ENCODE data around the gene BANF1.
A peak's percentile ranks its signal among the peaks of the same experiment; 100 is the strongest.

The BANF1 gene, protein sequence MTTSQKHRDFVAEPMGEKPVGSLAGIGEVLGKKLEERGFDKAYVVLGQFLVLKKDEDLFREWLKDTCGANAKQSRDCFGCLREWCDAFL

DNA sequence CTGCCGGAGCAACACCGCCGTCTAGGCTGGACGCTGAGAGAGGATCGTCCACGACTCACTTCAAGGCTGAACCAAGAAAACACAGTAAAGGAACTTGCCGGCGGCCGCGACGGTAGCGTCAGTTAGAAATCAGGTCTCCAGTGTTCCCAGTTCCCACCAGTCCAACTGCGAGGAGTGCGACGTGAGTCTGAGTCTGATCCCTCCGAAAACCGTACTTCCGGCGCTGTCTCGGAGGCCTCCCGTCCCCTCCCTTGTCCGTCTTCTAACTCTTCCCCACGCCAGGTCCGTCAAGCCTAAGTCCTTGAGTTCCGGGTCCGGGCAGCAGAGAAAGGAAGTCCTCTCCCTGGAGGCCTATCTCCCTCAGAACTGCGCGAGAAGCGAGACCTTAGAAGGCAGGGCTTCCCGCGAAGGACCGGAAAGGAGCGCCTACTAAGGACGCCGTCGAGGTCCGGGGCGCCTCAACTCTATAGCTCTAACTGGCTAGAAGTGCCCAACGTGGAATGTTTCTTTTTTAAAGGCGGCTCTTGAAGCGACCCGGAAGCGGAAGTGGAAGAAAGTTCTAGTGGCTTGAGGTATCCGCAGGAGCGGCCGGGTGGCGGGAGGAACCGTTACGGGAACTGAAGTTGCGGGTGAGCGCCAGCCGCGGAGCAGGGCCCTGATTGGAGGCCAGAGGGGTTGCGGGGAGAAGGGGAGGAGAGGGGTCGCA lies at the start of gene BANF1, which contains the start of gene EIF1AD:
TSS of gene BANF1 (plus strand) at position 562 of the 706 bp plus-strand sequence. CDS start 748 bp downstream, outside the sequence.
TSS of gene EIF1AD (minus strand) at position 216 of the 706 bp plus-strand sequence. CDS start 1,768 bp downstream, outside the sequence.
- peak; percentile 95 for DNase-seq

DNA sequence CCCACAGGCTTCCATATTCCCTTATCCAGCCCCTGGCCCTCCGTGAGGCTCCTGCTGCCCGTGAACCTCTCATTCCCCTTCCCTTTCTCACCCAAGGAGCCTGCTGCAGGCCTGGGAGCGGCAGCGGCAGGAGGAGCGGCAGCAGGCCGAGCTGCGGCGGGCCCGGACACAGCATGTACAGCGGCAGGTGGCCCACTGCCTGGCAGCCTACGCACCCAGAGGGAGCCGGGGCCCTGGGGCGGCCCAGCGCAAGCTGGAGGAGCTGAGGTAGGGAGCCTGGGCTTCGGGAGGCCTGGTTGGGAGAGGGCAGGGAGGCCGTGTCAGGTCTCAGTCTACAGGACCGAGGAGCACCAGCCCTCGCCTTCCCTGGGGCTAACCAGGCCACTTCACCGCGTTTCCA lies 48.8 kb upstream of the BANF1 start:
- DNase-seq: no peak
- in situ Hi-C loops (cut with HindIII; ENCODE audit: low pct_ligation_motif_present, low pct_unique_long_range_greater_than_20kb, low sequenced_read_pairs): no loop called here

More for the DNA sequence above, at the start of gene BANF1, which contains the start of gene EIF1AD:
- in situ Hi-C loops (cut with HindIII; ENCODE audit: low pct_ligation_motif_present, low pct_unique_long_range_greater_than_20kb, low sequenced_read_pairs): no loop called here

DNA sequence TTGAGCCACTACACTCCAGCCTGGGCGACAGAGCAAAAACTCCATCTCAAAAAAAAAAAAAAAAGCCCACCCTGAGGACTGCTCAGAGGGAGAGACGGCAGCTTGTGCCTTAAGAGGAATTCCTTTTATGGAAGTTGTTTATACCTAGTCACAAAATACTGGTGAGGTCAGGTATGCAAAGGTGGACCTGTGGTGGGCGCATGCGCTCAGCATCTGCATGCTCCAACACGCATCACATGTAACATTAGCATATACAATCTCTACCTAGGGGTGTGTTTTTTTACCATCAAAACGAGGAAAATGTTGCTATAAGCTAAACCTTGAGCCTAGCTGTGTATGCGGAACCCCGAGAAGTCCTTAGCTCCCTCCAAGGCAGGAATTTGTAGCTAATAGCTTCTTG lies 47.5 kb upstream of the BANF1 start:
- in situ Hi-C loops (cut with HindIII; ENCODE audit: low pct_ligation_motif_present, low pct_unique_long_range_greater_than_20kb, low sequenced_read_pairs): no loop called here
- no peak for DNase-seq

DNA sequence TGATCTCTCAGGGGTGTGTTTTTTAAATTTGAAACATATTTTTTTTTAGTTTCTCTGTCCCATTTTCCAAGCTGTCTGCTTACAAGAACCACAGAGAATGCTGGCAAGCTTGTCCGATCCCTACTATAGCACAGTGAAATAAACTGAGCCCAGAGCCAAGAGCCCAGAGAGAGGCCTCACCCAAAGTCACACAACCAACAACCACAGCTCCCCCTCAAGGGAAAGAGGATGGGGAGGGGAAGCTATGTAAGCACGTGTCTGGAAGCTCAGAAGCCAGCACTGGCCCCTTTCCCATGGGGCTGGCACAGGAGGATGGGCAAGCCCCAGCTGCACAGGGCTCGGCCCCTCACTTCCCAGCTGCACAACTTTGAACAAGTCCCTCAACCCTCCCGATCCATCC lies 44.0 kb upstream of the BANF1 start:
- in situ Hi-C loops (cut with HindIII; ENCODE audit: low pct_ligation_motif_present, low pct_unique_long_range_greater_than_20kb, low sequenced_read_pairs): no loop called here
- DNase-seq: no peak

DNA sequence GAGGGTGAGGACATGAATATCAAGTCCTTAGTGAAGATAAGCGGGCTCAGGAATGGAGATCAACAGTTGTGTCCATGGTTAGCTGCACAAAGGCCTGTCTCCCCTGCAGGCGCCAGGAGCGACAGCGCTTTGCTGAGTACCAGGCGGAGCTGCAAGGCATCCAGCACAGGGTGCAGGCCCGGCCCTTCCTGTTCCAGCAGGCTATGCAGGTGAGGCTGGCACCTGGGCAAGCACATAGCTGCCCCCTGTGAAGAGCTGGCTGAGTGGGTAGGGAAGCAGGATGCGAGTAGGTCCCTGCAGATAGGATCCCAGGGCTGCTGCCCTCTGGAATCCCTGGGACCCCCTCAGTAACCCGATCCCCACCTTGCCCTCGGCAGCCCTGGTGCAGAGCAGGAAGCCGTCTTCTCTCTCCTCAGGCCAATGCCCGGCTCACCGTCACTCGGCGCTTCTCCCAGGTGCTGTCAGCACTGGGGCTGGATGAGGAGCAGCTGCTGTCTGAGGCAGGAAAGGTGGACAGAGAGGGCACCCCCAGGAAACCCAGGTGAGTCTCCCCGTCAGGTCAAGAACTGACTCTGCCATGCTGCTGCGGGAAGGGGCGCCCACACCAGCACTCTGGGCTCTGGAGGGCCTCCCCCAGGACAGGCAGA lies 43.4 kb upstream of the BANF1 start:
- in situ Hi-C loops (cut with HindIII; ENCODE audit: low pct_ligation_motif_present, low pct_unique_long_range_greater_than_20kb, low sequenced_read_pairs): no loop called here
- DNase-seq: no peak

DNA sequence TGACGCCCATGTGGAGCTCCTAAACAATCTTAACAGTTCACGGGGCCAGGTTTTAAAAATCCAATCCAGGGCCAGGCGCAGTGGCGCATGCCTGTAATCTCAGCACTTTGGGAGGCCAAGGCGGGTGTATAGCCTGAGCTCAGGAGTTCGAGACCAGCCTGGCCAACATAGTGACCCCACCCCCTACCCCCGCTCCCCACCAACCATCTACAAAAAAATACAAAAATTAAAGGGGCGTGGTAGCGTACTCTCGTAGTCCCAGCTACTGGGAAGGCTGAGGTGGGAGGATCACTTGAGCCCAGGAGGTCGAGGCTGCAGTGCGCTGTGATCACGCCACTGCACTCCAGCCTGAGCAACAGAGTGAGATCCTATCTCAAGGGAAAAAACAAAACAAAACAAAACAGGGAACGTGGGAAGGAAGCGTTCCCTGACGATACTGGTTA lies 41.5 kb upstream of the BANF1 start:
- no peak for DNase-seq
- in situ Hi-C loops (cut with HindIII; ENCODE audit: low pct_ligation_motif_present, low pct_unique_long_range_greater_than_20kb, low sequenced_read_pairs): no loop called here

DNA sequence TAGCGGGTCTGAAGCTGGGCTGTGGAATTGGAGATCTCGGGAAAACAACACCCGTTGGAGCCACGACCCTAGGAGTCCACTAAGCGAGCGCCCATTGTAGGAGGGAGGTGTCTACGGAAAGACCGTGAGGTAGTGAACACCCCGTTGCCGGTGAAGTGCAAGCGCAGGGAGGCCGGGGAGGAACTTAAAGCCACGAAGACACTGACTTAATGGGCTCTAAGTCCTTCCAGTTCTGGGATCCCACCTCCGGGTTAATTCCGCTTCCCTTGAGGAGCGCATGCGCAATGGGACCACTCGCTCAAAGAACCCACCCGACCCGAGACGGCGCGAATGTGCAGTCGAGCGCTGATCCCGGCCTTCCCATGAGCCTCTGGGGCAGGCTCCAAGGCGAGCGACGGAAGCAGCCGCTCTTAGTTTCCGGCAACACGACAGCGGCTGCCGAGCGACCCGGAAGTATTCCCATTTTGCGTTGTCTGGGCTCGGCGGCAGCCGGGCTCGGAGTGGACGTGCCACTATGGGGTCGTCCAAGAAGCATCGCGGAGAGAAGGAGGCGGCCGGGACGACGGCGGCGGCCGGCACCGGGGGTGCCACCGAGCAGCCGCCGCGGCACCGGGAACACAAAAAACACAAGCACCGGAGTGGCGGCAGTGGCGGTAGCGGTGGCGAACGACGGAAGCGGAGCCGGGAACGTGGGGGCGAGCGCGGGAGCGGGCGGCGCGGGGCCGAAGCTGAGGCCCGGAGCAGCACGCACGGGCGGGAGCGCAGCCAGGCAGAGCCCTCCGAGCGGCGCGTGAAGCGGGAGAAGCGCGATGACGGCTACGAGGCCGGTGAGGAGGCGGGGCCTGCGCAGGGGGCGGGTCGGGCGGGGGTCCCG lies 40.8 kb upstream of the BANF1 start, which contains the start of gene SART1:
TSS of gene SART1 (plus strand) at position 468 of the 874 bp plus-strand sequence. CDS start at position 515, 47 bp downstream.
- in situ Hi-C loops (cut with HindIII; ENCODE audit: low pct_ligation_motif_present, low pct_unique_long_range_greater_than_20kb, low sequenced_read_pairs): no loop called here
- peak; percentile 94 for DNase-seq

DNA sequence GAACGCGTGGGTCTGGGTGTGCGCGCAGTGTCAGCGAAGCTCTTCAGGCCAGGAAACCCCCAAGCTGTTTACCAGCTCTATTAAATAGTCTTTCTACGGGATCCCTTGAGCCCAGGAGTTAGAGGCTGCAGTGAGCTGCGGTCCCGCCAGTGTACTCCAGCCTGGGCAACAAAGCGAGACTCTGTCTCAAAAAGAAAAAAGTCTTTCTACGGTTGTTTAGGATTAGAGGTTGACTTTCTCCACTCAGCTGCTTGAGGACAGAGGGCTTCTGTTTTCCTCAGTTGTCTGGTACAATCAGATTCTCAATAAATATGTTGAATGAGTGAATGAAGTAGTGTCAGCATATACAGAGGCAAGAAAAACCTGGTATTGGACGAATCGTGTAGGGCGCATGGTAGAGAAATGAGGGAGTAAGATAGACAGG lies 40.1 kb upstream of the BANF1 start:
- in situ Hi-C loops (cut with HindIII; ENCODE audit: low pct_ligation_motif_present, low pct_unique_long_range_greater_than_20kb, low sequenced_read_pairs): no loop called here
- DNase-seq: no peak

DNA sequence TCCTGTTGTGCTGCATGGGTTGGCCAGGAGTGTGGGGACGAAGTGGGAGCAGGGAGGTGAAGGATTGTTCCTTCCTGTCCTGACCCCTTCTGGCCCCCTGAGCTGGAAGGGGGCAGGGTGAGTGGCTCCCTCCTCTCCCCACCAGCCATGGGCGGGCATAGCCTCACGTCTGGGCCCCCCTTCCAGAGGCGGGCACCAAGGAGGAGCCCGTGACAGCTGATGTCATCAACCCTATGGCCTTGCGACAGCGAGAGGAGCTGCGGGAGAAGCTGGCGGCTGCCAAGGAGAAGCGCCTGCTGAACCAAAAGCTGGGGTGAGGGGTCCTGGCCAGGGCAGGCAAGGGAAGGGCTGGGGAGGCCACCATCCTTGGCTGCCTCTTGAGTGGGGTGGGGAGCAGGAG lies 37.4 kb upstream of the BANF1 start:
- in situ Hi-C loops (cut with HindIII; ENCODE audit: low pct_ligation_motif_present, low pct_unique_long_range_greater_than_20kb, low sequenced_read_pairs): no loop called here
- DNase-seq: no peak

DNA sequence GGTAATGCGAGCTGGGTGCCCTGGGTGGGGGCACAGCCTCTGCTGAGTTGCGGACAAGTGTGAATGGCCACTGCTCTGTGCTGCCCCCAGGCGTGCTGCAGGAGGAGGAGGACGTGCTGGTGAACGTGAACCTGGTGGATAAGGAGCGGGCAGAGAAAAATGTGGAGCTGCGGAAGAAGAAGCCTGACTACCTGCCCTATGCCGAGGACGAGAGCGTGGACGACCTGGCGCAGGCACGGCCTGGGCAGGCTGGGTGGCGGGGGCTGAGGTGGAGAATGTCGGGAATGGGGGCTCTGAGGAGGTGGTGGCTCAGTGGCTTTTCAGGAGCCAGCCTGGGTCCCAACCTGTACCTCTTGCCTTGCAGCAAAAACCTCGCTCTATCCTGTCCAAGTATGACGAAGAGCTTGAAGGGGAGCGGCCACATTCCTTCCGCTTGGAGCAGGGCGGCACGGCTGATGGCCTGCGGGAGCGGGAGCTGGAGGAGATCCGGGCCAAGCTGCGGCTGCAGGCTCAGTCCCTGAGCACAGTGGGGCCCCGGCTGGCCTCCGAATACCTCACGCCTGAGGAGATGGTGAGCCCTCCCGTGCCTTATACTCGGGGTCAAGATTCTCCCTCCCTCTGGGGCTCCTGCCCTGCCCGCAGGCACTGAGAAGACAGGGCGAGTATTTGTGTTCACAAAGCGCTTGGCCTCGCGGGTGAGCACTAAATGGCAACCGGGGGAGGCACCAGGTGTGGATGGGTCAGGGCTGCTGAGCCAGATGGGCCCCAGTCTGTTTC lies 36.1 kb upstream of the BANF1 start:
- in situ Hi-C loops (cut with HindIII; ENCODE audit: low pct_ligation_motif_present, low pct_unique_long_range_greater_than_20kb, low sequenced_read_pairs): no loop called here
- no peak for DNase-seq

DNA sequence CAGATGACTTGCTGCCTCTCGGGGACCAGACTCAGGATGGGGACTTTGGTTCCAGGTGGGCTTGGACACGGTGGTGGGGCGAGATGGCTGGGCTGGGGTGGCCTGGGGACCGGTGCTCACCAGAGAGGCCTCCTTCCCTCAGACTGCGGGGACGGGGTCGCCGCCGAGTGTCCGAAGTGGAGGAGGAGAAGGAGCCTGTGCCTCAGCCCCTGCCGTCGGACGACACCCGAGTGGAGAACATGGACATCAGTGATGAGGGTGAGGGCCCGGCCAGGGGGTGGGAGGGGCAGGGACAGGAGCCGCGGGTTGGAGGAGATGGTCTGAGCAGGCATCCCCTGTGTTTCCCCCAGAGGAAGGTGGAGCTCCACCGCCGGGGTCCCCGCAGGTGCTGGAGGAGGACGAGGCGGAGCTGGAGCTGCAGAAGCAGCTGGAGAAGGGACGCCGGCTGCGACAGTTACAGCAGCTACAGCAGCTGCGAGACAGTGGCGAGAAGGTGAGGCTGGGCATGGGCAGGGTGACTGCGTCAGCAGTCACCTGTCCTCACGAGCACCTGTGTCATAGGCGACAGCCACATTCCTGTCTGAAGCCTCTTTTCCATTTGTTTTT lies 34.9 kb upstream of the BANF1 start:
- DNase-seq: no peak
- in situ Hi-C loops (cut with HindIII; ENCODE audit: low pct_ligation_motif_present, low pct_unique_long_range_greater_than_20kb, low sequenced_read_pairs): no loop called here

DNA sequence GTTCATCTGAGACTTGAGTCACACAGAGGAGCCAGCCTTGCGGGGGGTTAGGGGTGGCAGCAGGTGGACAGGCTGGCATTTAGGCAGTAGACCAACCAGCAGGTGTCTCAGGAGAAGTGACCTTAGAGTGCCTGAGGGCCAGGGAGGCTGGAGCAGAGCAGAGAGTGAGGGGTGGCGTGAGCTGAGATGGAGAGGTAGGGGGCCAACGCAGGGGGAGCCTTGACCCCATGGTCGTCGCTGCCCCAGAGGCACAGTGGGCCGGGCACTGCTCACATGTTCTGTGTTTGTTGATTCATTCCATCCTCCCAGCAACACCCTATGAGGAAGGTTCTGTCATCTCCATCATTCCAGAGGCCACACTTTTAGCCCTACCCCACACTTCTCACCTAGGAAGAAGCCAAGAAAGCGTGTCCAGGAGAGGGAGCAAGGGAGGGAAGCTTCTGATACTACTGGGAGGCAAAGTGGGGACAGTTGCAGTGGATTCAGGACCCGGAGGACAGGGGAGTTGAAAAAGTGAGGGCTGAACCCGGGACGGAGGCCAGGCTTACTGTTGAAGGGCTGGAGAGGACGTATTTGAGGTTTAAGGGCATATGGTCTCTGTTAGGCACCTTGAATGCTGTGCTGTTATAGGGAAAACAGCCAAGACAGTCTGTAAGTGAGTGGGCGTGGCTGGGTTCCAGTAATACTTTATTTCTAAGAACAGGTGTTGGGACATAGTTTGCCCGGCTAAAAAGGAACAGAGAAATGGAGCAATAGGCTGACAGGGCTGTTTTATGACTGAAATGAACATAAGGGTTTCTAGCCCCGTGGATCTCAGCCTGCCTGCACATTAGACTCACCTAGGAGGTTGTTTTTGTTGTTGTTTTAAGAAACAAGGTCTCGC lies 33.5 kb upstream of the BANF1 start:
- DNase-seq: no peak
- in situ Hi-C loops (cut with HindIII; ENCODE audit: low pct_ligation_motif_present, low pct_unique_long_range_greater_than_20kb, low sequenced_read_pairs): no loop called here

DNA sequence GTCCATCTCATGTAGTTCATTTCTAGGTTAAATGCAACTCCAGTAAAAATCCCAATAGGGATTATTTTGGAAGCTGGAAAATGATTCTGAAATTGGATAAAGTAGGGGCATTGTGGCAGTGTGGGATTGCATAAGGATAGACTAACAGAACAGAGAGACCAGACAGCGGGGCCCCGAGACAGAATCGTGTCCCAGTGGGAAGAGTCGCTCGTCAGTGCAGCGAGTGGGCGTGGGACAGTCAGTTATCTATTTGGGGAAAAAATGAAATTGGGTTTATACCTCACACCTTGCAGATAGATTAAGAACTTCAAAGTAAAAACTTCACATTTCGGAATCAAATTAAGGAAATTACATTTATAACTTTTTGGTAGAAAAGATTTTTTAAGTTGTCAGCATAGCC lies 30.2 kb upstream of the BANF1 start:
- in situ Hi-C loops (cut with HindIII; ENCODE audit: low pct_ligation_motif_present, low pct_unique_long_range_greater_than_20kb, low sequenced_read_pairs): no loop called here
- DNase-seq: no peak

DNA sequence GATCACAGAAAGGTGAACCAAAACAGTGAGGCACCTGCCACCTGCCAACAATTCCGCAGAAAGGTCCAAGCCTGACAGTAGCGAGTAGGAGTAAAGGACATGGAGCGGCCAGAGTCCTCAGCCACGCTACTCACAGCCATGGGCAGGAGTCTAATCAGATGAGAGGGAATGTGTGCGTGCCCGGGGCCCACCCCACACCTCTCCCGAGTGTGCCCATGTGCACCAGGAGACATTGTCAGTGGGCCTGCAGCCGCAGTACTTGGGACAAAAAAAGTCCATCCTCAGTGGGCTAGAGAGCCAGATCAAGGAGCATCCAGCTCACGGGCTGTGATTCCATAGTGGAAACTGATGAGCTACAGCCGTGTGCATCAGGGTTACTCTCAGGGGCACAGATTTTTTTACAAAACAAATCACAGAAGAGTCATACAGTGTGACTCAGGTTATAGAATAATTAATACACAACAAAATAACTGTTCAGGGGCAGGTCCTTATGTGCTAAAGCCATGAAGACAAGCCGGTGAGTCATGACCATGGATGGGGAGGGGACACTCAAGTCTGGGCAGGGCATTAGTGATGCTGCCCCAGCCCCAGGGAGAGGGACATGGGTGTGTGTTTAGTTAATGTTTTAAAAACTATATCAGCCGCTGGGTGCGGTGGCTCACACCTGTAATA lies 28.7 kb upstream of the BANF1 start:
- in situ Hi-C loops (cut with HindIII; ENCODE audit: low pct_ligation_motif_present, low pct_unique_long_range_greater_than_20kb, low sequenced_read_pairs): no loop called here
- no peak for DNase-seq

DNA sequence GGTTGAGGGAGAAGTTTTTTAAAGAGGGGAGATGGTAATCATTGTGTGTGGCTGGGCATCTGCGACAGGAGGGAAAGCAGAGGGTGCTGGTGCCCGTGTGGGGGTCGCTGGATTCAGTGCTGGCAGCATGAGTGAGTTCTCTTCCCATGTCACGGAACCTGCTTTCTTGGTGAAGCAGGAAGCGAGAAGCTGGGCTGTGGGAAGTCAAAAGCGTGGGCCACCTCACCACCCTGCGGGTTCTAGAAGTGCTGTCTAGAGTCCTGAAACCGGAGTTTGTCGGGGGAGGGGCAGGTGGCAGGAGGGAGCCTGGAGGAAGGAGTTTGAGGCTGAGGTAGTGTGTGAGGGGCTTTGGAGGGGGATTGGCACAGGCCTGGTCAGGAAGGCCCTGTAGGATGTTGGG lies 26.5 kb upstream of the BANF1 start:
- DNase-seq: no peak
- in situ Hi-C loops (cut with HindIII; ENCODE audit: low pct_ligation_motif_present, low pct_unique_long_range_greater_than_20kb, low sequenced_read_pairs): no loop called here
